Activated CD4-positive, alpha-beta T cell treated with anti-CD3 and anti-CD28 coated beads, Interleukin-10, Interleukin-2, amounts not matched to agents 100 ng/mL and 50 ng/mL, durations not matched to agents 16 hours and 8 hours (primary cell): ENCODE results near the gene LACTB.

Source experiments
- DNase-seq: peaks from one replicate; pipeline ENCODE4 v3.0.0-alpha.2; 2020

The LACTB gene

DNA sequence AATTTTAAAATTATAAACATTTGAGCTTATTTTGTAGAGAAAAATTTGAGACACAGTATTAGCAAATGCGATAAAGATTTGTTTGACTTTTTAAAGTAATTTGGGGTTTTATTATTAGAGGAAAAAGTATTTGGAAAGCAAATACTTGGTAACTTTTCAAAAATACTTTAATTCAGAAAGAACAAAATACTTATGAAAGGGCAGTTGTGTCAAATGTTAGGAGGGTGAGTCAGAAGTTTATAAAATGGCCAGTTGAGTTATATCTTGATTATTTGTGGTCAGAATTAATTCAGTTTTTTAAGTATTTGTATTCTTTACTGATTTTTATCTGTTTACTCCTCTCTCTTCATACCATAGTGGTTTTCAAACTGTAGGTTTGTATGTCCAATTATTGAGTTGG is 12.1 kb downstream of the LACTB start:
- no peak for DNase-seq

- DNase-seq = no peak
These were observed 12.8 kb downstream of the LACTB start for GRCh38 chr15:63134245-63134985.

- no peak for DNase-seq
These were observed 13.6 kb downstream of the LACTB start for GRCh38 chr15:63135281-63135680.

DNA sequence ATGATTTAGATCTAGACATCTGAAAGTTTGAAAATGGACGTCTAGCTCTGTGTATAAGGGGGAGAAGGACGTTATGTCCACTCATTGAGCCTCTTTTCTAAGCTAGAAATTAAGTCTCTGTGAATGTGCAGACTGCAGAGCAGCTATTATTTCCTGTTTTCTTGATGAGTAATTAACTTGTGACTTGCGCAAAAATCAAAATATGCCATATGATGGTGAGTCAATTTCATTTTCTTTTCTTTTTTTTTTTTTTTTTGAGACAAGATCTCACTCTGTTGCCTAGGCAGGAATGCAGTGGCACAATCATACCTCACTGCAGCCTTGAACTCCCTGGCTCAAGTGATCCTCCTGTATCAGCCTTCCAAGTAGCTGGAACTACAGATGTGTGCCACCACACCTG is 14.1 kb downstream of the LACTB start:
- peak; percentile 40 for DNase-seq

DNA sequence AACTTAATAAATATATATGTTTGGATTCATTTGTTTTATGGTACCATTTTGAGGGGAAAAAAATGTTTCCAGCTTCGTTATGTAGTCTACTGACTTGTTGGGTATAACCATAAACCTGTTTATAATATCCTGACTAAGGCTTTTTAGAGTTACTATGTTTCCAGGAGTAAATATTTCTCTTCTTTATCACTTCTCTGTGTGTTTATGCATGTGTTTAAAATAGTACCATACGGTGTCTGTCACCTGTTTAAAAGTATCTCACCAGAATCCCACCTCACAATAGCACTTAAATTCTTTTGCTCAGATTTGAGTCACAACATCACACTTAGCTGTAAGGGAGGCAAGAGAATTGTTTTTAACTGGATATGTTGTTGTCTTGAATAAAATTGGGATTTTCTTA is 15.1 kb downstream of the LACTB start:
- DNase-seq = no peak

DNA sequence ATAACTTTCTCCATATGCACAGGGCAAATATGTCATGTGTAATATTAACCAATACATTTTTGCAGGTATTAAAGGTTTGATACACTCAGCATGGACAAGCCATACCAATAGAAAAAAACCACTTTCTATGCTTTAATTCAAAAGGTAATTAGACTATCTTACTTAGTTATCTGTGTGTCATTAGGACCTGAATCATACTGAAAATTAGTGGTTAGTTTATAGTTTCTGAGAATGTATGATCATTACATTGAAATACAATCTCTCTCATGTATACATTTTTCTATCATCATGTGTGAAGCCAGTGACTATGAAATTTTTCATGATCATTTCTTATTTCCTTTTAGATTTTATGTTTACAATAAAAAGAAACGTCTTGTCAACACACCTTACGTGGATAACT is 19.3 kb downstream of the LACTB start:
- no peak for DNase-seq

DNA sequence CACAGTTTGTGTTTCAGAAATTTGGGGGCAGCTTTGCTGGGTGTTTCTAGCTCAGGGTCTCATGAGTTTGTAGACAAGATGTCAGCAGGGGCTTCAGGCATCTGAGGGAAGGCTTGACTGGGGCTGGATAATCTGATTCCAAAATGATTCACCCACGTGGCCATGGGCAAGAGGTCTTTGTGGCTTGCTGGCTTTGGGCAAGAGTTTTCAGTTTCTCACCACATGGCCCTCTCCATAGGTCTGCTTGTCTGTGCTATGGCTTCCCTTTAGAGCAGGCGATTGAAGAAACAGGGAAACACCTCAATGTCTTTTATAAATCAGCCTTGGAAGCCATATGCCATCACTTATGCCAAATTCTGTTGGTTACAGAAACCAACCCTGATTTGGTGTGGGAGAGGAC is 23.8 kb downstream of the LACTB start:
- DNase-seq = no peak

- DNase-seq = no peak
These were observed 25.0 kb downstream of the LACTB start for GRCh38 chr15:63146684-63147083.

- no peak for DNase-seq
These were observed 30.0 kb downstream of the LACTB start for GRCh38 chr15:63151665-63152064.

DNA sequence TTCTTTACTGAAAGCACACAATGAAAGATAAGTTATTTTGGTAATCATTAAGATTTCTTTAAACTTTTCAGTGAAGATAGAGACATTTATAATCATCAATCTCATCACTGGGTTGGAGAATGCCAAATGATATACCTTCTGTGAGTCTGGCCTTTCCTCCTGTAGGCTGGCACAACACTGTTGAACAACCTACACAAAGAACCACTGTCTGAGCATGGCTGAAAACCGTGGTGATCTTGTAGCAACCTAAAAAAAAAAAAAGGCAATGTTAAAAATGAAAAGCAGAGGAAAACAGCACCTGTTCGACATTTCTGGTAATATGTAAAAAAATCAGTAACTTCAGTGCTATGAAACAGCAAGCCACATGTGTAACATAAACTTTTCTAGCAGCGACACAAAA is 33.8 kb downstream of the LACTB start:
- DNase-seq = no peak

- no peak for DNase-seq
These were observed 34.5 kb downstream of the LACTB start for GRCh38 chr15:63156086-63156710.

DNA sequence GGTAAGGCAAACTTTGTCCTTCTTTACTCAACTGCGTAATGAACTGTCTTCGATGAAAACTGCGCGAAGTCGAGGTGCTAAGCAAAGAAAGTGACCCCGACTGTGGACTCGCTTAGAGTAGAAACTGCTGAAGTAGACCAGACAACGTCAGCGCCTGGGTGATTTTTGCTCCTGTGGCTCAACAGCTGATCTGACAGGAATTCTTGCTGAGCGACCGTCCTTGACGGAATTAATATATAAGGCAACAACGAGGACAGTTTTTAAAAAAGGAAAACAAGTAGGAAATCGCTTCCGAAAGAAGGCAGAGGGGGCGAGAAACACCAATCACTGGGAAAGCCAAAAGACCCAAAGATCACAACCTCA is 35.1 kb downstream of the LACTB start:
- no peak for DNase-seq

DNA sequence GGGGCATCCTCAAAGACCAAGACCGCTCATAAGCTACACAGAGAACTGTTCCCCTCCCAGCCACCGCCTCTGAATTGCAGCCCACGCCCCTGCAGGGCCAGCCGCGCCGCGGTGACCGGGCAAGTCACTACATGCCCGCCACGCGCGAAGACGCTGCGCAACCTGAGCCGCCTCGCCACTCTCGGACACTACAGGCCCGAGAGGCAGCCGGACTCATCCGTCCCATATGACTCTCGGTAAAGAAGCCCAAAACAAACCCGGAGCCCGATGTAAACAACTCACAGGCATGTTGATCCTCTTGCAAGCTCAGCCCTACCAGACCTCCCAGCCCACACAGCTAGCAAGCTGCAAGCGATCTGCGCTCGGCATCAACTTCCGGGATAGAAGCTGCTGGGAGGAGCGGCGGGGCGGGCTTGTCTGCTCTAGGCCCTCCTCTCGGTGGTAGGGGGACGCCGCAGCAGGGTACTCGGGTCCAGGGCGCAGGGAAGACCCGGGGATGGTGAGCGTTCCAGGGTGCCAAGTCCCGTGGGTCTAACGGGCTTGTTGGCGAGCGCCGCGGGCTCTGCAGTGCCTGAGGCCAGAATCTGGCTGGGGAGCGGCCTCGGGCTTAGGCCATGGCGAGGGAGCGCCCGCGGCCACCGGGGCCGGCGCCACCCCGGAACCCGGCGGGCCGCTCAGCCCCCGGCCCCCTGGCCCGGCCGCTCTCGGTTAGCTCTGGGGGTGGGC is 35.6 kb downstream of the LACTB start, which contains the start of gene RPS27L:
TSS of gene RPS27L (minus strand) at position 360 of the 726 bp plus-strand sequence. CDS start at position 288, 72 bp downstream.
- peak; percentile 93 for DNase-seq

GRCh38 chr15:63157891-63158431 is 36.3 kb downstream of the LACTB start:
- peak; percentile 43 for DNase-seq

- no peak for DNase-seq
These were observed 39.0 kb downstream of the LACTB start for GRCh38 chr15:63160638-63161037.

DNA sequence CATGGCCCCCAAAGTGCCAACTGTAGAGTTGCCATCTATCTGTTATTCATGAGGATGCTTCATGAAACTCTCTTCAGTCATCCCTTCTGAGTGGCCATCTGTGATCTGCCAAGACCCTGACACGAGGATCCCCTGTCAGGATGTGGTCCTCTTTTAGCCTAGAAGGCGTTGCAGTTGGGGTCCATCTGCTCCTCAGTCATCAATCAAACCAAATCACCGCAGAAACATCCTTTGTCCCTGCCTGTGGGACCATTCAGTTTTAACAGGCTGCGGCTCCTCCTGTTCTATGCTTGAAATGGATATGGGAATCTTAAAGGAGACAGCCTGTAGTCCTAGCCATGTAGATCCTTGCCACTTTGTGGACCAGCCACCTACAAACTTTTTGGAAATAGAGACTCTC is 41.6 kb downstream of the LACTB start:
- DNase-seq = no peak

- no peak for DNase-seq
These were observed 43.7 kb downstream of the LACTB start for GRCh38 chr15:63165166-63165859.

DNA sequence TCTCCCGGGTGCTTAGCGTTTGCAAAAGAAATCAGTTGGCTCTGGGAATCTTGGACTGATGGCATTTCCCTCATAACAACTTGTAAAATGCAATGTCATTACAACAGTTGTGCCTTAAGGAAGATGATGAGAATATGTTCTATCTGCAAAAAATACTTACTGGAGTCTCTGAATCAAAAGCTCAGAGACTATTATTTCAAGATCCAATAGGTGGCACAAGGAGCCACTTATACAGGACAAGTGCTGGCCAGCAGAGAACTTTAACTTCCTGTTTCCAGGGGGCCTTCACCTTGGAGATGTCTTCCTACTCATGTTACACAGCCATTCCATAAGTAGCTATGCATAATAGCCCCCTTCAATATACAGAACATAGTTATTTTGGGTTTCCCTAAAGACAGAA is 44.6 kb downstream of the LACTB start:
- DNase-seq = peak; percentile 10

GRCh38 chr15:63169788-63170187 is 48.1 kb downstream of the LACTB start:
- DNase-seq = no peak

DNA sequence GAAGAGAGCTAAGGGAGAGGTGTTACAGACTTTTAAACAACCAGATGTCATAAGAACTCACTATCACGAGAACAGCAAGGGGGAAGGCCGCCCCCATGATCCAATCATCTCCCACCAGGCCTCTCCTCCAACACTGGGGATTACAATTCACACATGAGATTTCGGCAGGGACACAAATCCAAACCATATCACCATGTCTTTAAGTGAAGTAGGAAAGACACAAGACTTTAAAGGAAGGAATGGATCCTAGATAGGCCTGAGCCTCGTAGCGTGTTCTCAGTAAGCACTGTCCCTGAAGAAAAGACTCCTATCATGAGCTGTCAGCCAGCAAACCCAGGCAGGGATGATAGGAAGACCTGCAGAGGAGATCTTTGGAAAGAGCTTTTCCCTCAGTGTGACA is 50.7 kb downstream of the LACTB start:
- DNase-seq = no peak

DNA sequence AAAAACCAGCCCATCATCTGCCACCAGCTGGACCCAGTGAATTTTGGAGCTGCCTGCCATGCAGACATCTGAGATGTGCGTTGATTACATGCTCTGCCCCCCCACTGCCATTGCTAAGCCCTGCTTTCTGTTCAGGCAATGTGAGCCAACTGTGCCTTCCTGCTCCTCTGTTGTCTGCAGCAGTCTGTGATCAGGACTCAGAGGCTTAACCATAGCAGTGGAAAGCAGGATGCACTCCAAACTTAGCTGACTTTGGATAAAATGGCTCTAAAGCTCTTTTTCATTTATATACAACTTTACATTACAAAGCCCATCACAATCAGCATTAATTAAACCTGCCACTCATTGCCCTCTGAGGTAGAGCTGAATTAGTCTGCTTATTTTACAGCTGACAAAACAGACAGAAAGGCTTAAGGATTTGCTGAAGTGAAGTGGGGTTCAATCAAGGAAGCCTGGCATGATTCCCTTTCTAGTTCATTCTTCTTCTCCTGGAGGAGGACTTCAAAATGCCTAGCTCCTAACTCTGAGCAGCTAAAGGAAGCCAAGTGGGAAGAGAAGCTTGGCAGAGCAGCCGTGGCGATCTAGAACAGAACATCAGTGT is 51.3 kb downstream of the LACTB start:
- no peak for DNase-seq

DNA sequence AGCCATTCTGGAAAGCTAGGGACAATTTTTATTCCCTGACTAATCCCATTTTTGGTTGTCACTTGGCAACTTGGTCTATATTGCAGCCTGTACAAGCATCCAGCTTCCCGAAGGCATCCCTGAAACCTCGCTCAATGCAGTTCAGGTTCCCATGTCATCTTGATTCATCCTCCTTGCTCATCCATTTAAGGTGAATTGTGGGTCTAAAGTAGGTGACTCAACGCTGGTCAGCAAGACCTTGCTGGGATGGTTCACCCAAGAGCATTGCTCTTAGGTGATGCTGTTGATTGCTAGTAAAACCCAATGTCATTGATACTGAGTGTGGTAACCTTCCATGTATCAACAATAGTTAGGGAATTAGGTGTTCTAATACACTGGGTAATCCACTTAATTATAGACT is 54.6 kb downstream of the LACTB start:
- no peak for DNase-seq

GRCh38 chr15:63178034-63178433 is 56.4 kb downstream of the LACTB start:
- no peak for DNase-seq
